H9 (cell line): ENCODE data around the gene LEKR1. TPM values are rescaled to one million over a fixed set of nuclear protein-coding genes. Genes with fewer than 3 reads are reported as not detected.

Source experiments
- DNase-seq: peaks from one replicate; pipeline ENCODE4 v3.0.0-alpha.2; 2017
- H2AFZ ChIP-seq: one replicate; pipeline ENCODE4 v1.6.1; 2013; ENCODE audit warnings: mild to moderate bottlenecking, low read length, control low read depth, moderate library complexity
- H2AK5ac ChIP-seq: 2 replicates; pipeline ENCODE4 v1.6.1; 2013; ENCODE audit warnings: low read length, control low read depth, mixed read lengths; ENCODE audit not compliant: insufficient read length
- H2BK120ac ChIP-seq: one replicate; pipeline ENCODE4 v1.6.1; 2013; ENCODE audit warnings: low read depth, mild to moderate bottlenecking, low read length, control low read depth, inconsistent platforms; ENCODE audit not compliant: poor library complexity, severe bottlenecking
- H2BK12ac ChIP-seq: 2 replicates; pipeline ENCODE4 v1.6.1; 2013; ENCODE audit warnings: low read length, control low read depth, mixed read lengths, low read depth; ENCODE audit not compliant: insufficient read length
- H2BK15ac ChIP-seq: 2 replicates; pipeline ENCODE4 v1.6.1; 2013; ENCODE audit warnings: low read depth, low read length, control low read depth
- H2BK20ac ChIP-seq: one replicate; pipeline ENCODE4 v1.6.1; 2013; ENCODE audit warnings: low read depth, mild to moderate bottlenecking, low read length, control low read depth, inconsistent platforms; ENCODE audit not compliant: poor library complexity, severe bottlenecking
- H2BK5ac ChIP-seq: 2 replicates; pipeline ENCODE4 v1.6.1; 2013; ENCODE audit warnings: low read length, control low read depth, mixed read lengths; ENCODE audit not compliant: insufficient read length
- H3K14ac ChIP-seq: 2 replicates; pipeline ENCODE4 v1.6.1; 2013; ENCODE audit warnings: low read length, control low read depth; ENCODE audit not compliant: insufficient read depth
- H3K18ac ChIP-seq: 2 replicates; pipeline ENCODE4 v1.6.1; 2013; ENCODE audit warnings: low read depth, mild to moderate bottlenecking, mixed read lengths, low read length, control low read depth; ENCODE audit not compliant: insufficient read length
- H3K23ac ChIP-seq: 2 replicates; pipeline ENCODE4 v1.6.1; 2013; ENCODE audit warnings: low read length, control low read depth, mixed read lengths, low read depth; ENCODE audit not compliant: insufficient read length
- H3K23me2 ChIP-seq: 2 replicates; pipeline ENCODE4 v1.6.1; 2013; ENCODE audit warnings: low read depth, mild to moderate bottlenecking, mixed read lengths, low read length, control low read depth; ENCODE audit not compliant: insufficient read length, poor library complexity, severe bottlenecking
- H3K27ac ChIP-seq: 2 replicates; pipeline ENCODE4 v1.5.1; 2013; ENCODE audit warnings: low read length, control low read depth, mixed read lengths, low read depth; ENCODE audit not compliant: insufficient read length
- H3K27me3 ChIP-seq: 2 replicates; pipeline ENCODE4 v1.6.1; 2013; ENCODE audit warnings: low read length, control low read depth, inconsistent platforms; ENCODE audit not compliant: insufficient read depth
- H3K4ac ChIP-seq: 2 replicates; pipeline ENCODE4 v1.6.1; 2013; ENCODE audit warnings: low read depth, mild to moderate bottlenecking, control low read depth, inconsistent platforms, low read length, moderate library complexity
- H3K4me1 ChIP-seq: 2 replicates; pipeline ENCODE4 v1.6.1; 2013; ENCODE audit warnings: low read length, control low read depth, inconsistent platforms; ENCODE audit not compliant: insufficient read depth
- H3K4me2 ChIP-seq: 2 replicates; pipeline ENCODE4 v1.6.1; 2013; ENCODE audit warnings: low read length, control low read depth, mixed read lengths; ENCODE audit not compliant: insufficient read length, insufficient read depth
- H3K56ac ChIP-seq: 2 replicates; pipeline ENCODE4 v1.6.1; 2013; ENCODE audit warnings: low read depth, mild to moderate bottlenecking, mixed read lengths, low read length, control low read depth; ENCODE audit not compliant: insufficient read length
- H3K79me1 ChIP-seq: 2 replicates; pipeline ENCODE4 v1.6.1; 2013; ENCODE audit warnings: low read depth, mild to moderate bottlenecking, moderate library complexity, low read length, control low read depth, inconsistent platforms; ENCODE audit not compliant: insufficient read depth, poor library complexity, severe bottlenecking
- H3K79me2 ChIP-seq: 2 replicates; pipeline ENCODE4 v1.6.1; 2013; ENCODE audit warnings: low read length, control low read depth, inconsistent platforms; ENCODE audit not compliant: insufficient read depth
- H3K9ac ChIP-seq: 2 replicates; pipeline ENCODE4 v1.6.1; 2013; ENCODE audit warnings: low read length, control low read depth, mixed read lengths; ENCODE audit not compliant: insufficient read length; ENCODE audit errors: extremely low read depth
- H3K9me3 ChIP-seq: one replicate; pipeline ENCODE4 v1.6.1; 2013; ENCODE audit warnings: low read depth, low read length, inconsistent platforms; ENCODE audit not compliant: control insufficient read depth
- H3T11ph ChIP-seq: one replicate; pipeline ENCODE4 v1.6.1; 2013; ENCODE audit warnings: mild to moderate bottlenecking, low read length, control low read depth, inconsistent platforms
- H4K20me1 ChIP-seq: one replicate; pipeline ENCODE4 v1.6.1; 2013; ENCODE audit not compliant: control insufficient read depth, insufficient read length, insufficient read depth
- H4K5ac ChIP-seq: 2 replicates; pipeline ENCODE4 v1.6.1; 2013; ENCODE audit warnings: low read depth, mild to moderate bottlenecking, mixed read lengths, low read length, control low read depth; ENCODE audit not compliant: insufficient read length
- H4K8ac ChIP-seq: replicated peaks from 2 replicates; pipeline ENCODE4 v1.6.1; 2013; ENCODE audit warnings: low read length, control low read depth, mixed read lengths, low read depth; ENCODE audit not compliant: insufficient read length
- H4K91ac ChIP-seq: 2 replicates; pipeline ENCODE4 v1.6.1; 2013; ENCODE audit warnings: low read depth, mild to moderate bottlenecking, moderate library complexity, mixed read lengths, low read length, control low read depth; ENCODE audit not compliant: insufficient read length
- H3K27ac Mint-ChIP-seq, 3 experiments: 2 replicates in 2 of 3; 3 replicates in 1 of 3; pipeline ENCODE4 v1.8.0; 2020 to 2021; ENCODE audit warnings: mixed read lengths in 3 of 3, mild to moderate bottlenecking in 1 of 3, moderate library complexity in 1 of 3
- H3K27me3 Mint-ChIP-seq: 2 replicates; pipeline ENCODE4 v1.8.0; 2021; ENCODE audit warnings: low read depth, mild to moderate bottlenecking, moderate library complexity, mixed read lengths
- H3K36me3 Mint-ChIP-seq, 3 experiments: 2 replicates in 2 of 3; 3 replicates in 1 of 3; pipeline ENCODE4 v1.8.0; 2020 to 2021; ENCODE audit warnings: low read depth in 3 of 3, mixed read lengths in 3 of 3; ENCODE audit not compliant: insufficient read depth in 1 of 3
- H3K4me1 Mint-ChIP-seq, 2 experiments: 2 replicates each; pipeline ENCODE4 v1.8.0; 2020; ENCODE audit warnings: mixed read lengths in 2 of 2
- H3K4me3 Mint-ChIP-seq, 2 experiments: 2 replicates in 1 of 2; 3 replicates in 1 of 2; pipeline ENCODE4 v1.8.0; 2020 to 2021; ENCODE audit warnings: mild to moderate bottlenecking in 2 of 2, mixed read lengths in 2 of 2, moderate library complexity in 1 of 2
- H3K9me3 Mint-ChIP-seq, 2 experiments: 2 replicates in 1 of 2; 3 replicates in 1 of 2; pipeline ENCODE4 v1.8.0; 2020; ENCODE audit warnings: mild to moderate bottlenecking in 2 of 2, mixed read lengths in 2 of 2, moderate library complexity in 1 of 2
- CTCF ChIP-seq: fragments of 200-600 bp; sonication (generic); conservative IDR thresholded peaks from 3 replicates; pipeline ENCODE4 v1.8.0; 2021; ENCODE audit warnings: antibody characterized with exemption, mild to moderate bottlenecking
- total RNA-seq: library from RNA; stranded (reverse); gene quantifications from 2 replicates; pipeline ENCODE4 v1.2.1, GENCODE V29; 2021

Gene LEKR1
- total RNA-seq, 1 experiment from 2014 or later = not detected

GRCh38 chr3:156983559-156983958, 157.4 kb downstream of the LEKR1 start:
- H2BK15ac ChIP-seq = no peak overlapping the region
- H3K23me2 ChIP-seq = no peaks in the 10 kb centered on the region
- H3K56ac ChIP-seq = no peak overlapping the region
- no peaks in the 10 kb centered on the region for H3K27me3 ChIP-seq
- no peak overlapping the region for H3T11ph ChIP-seq
- no peaks in the 10 kb centered on the region for H3K36me3 Mint-ChIP-seq
- no peak overlapping the region for H3K4me3 Mint-ChIP-seq
- H3K14ac ChIP-seq = no peak overlapping the region
- H3K4me2 ChIP-seq = no peak overlapping the region
- TF ChIP-seq CTCF = peak; percentile 58
- no peaks in the 10 kb centered on the region for H3K27me3 Mint-ChIP-seq
- H3K27ac Mint-ChIP-seq = no peak overlapping the region
- H3K9me3 Mint-ChIP-seq = no peaks in the 10 kb centered on the region
- H3K4me1 ChIP-seq = no peaks in the 10 kb centered on the region
- peaks cover 20% of the 10 kb centered on the region in 2 experiments for H3K4me1 Mint-ChIP-seq
- no peaks in the 10 kb centered on the region for H3K79me2 ChIP-seq
- no peaks in the 10 kb centered on the region for H4K20me1 ChIP-seq
- H4K91ac ChIP-seq = no peak overlapping the region
- no peak overlapping the region for H2AFZ ChIP-seq
- H3K18ac ChIP-seq = no peak overlapping the region
- H3K79me1 ChIP-seq = no peaks in the 10 kb centered on the region
- no peak overlapping the region for H3K27ac ChIP-seq
- H4K8ac ChIP-seq = no peak overlapping the region
- no peak overlapping the region for H3K9ac ChIP-seq
- H4K5ac ChIP-seq = no peak overlapping the region
- no peak overlapping the region for H2BK20ac ChIP-seq
- H2BK120ac ChIP-seq = no peak overlapping the region
- no peak overlapping the region for H2BK5ac ChIP-seq
- no peak overlapping the region for H3K4ac ChIP-seq
- no peak overlapping the region for H3K23ac ChIP-seq
- no peak overlapping the region for H2BK12ac ChIP-seq
- no peaks in the 10 kb centered on the region for H3K9me3 ChIP-seq
- no peak overlapping the region for H2AK5ac ChIP-seq
- DNase-seq = peak; percentile 33
